ENCODE measurements around the gene GCN1.

The GCN1 gene

GRCh38 chr12:120086801-120087621 lies 107.5 kb downstream of the GCN1 start:
- peak; percentile 95 to 98 for DNase-seq (ENCODE audit: low read depth in 1 of 2, low spot score in 1 of 2)
- TF ChIP-seq SPI1 (IDR thresholded peaks at IDR 0.05; ENCODE audit: borderline replicate concordance, low read depth) (peak; percentile 50; the same call in 1 of the 2 replicates), CTCF (IDR thresholded peaks at IDR 0.05; ENCODE audit: insufficient read depth, low read length) (peak; percentile 91), GABPA (IDR thresholded peaks at IDR 0.05; ENCODE audit: low read depth) (no peak), POLR2AphosphoS5 (IDR thresholded peaks at IDR 0.05; ENCODE audit: low read depth) (no peak), REST (IDR thresholded peaks at IDR 0.05; ENCODE audit: insufficient replicate concordance, low read depth) (no peak)
- Histone ChIP-seq H3K27ac (replicated peaks) (peak overlapping the region; percentile 36), H3K27me3 (ENCODE audit: insufficient read depth, poor library complexity, severe bottlenecking) (no peaks in the 10 kb centered on the region), H3K4me3 (replicated peaks; ENCODE audit: insufficient read depth, low read length) (peak overlapping the region; percentile 19)

- Histone ChIP-seq H3K4me3 (replicated peaks; ENCODE audit: insufficient read depth, low read length) (no peak overlapping the region), H3K27me3 (ENCODE audit: insufficient read depth, poor library complexity, severe bottlenecking) (no peaks in the 10 kb centered on the region), H3K27ac (replicated peaks) (no peak overlapping the region)
- no peak for TF ChIP-seq SPI1 (IDR thresholded peaks at IDR 0.05; ENCODE audit: borderline replicate concordance, low read depth)
- TF ChIP-seq GABPA (IDR thresholded peaks at IDR 0.05; ENCODE audit: low read depth): no peak
- TF ChIP-seq REST (IDR thresholded peaks at IDR 0.05; ENCODE audit: insufficient replicate concordance, low read depth): no peak
- TF ChIP-seq POLR2AphosphoS5 (IDR thresholded peaks at IDR 0.05; ENCODE audit: low read depth): no peak
- TF ChIP-seq CTCF (IDR thresholded peaks at IDR 0.05; ENCODE audit: insufficient read depth, low read length): no peak
- no peak for DNase-seq (ENCODE audit: low read depth in 1 of 2, low spot score in 1 of 2)
These were observed 108.4 kb downstream of the GCN1 start for GRCh38 chr12:120085920-120086645.

- Histone ChIP-seq H3K27ac (replicated peaks) (no peak overlapping the region), H3K27me3 (ENCODE audit: insufficient read depth, poor library complexity, severe bottlenecking) (no peaks in the 10 kb centered on the region), H3K4me3 (replicated peaks; ENCODE audit: insufficient read depth, low read length) (no peak overlapping the region)
- DNase-seq (ENCODE audit: low read depth in 1 of 2, low spot score in 1 of 2): no peak
- TF ChIP-seq CTCF (IDR thresholded peaks at IDR 0.05; ENCODE audit: insufficient read depth, low read length) (no peak), GABPA (IDR thresholded peaks at IDR 0.05; ENCODE audit: low read depth) (no peak), POLR2AphosphoS5 (IDR thresholded peaks at IDR 0.05; ENCODE audit: low read depth) (no peak), REST (IDR thresholded peaks at IDR 0.05; ENCODE audit: insufficient replicate concordance, low read depth) (no peak), SPI1 (IDR thresholded peaks at IDR 0.05; ENCODE audit: borderline replicate concordance, low read depth) (no peak)
These were observed 112.9 kb downstream of the GCN1 start for GRCh38 chr12:120081641-120082040.

Measured in HL-60 (cell line).